Suprapubic skin (tissue), 4 donors: ENCODE measurements around the gene ABHD16B. TPM values are rescaled to one million over a fixed set of nuclear protein-coding genes. Genes with fewer than 3 reads are reported as not detected.

ENCODE experiments used
- DNase-seq, 2 donors: peaks; one replicate each; pipeline ENCODE4 v3.0.0-alpha.2; 2019; ENCODE audit warnings: low spot score in 2 of 2
- H3K27ac ChIP-seq: fragments of 200-600 bp; sonication (generic); one replicate; pipeline ENCODE4 v1.5.1; 2019
- H3K27me3 ChIP-seq: fragments of 200-600 bp; sonication (generic); one replicate; pipeline ENCODE4 v1.5.1; 2019
- H3K36me3 ChIP-seq: fragments of 200-600 bp; sonication (generic); one replicate; pipeline ENCODE4 v1.5.1; 2019
- H3K4me1 ChIP-seq: fragments of 200-600 bp; sonication (generic); one replicate; pipeline ENCODE4 v1.5.1; 2019
- H3K4me3 ChIP-seq: fragments of 200-600 bp; sonication (generic); one replicate; pipeline ENCODE4 v1.5.1; 2019; ENCODE audit warnings: mild to moderate bottlenecking
- H3K9me3 ChIP-seq: fragments of 200-600 bp; sonication (generic); one replicate; pipeline ENCODE4 v1.5.1; 2019
- CTCF ChIP-seq, 2 donors: fragments of 200-600 bp in 1 of 2; fragments of 450-650 bp in 1 of 2; sonication (generic) in 1 of 2; IDR thresholded peaks; one replicate each; pipeline ENCODE4 v1.5.1; 2016 to 2019; ENCODE audit warnings: antibody characterized with exemption in 2 of 2, mild to moderate bottlenecking in 1 of 2, moderate library complexity in 1 of 2
- EP300 ChIP-seq: sonication (generic); formaldehyde crosslinking; IDR thresholded peaks from one replicate; pipeline ENCODE4 v1.6.1; 2017; ENCODE audit warnings: antibody characterized with exemption
- POLR2A ChIP-seq, 2 donors: fragments of 450-650 bp; IDR thresholded peaks; one replicate each; pipeline ENCODE4 v1.6.1; 2017; ENCODE audit warnings: antibody characterized with exemption in 2 of 2, mild to moderate bottlenecking in 2 of 2, moderate library complexity in 2 of 2
- POLR2AphosphoS5 ChIP-seq, 3 donors: sonication (generic); formaldehyde crosslinking; IDR thresholded peaks; one replicate each; pipeline ENCODE4 v1.6.1; 2017; ENCODE audit warnings: antibody characterized with exemption in 3 of 3
- WGBS: methylation state at CpG from one replicate; pipeline ENCODE4 v1.1.5; 2018; 5-methylcytosine and 5-hydroxymethylcytosine counted together
- total RNA-seq, 4 donors: library from RNA; depleted of rRNA; stranded (reverse); fragments of >200 nt; gene quantifications; one replicate each; pipeline ENCODE4 v1.1.0, GENCODE V29; 2016

Gene ABHD16B
- total RNA-seq, 4 donors from 2014 or later = not detected

GRCh38 chr20:63908008-63908682, 46.8 kb downstream of the ABHD16B start:
- DNase-seq = no peak
- H3K27me3 ChIP-seq = no peaks in the 10 kb centered on the region
- 74% methylated on average over 16 of the region's 16 CpGs for WGBS
- no peak overlapping the region for H3K27ac ChIP-seq
- H3K4me1 ChIP-seq = peaks cover 19% of the 10 kb centered on the region
- no peaks in the 10 kb centered on the region for H3K9me3 ChIP-seq
- peaks cover 3% of the 10 kb centered on the region for H3K36me3 ChIP-seq
- H3K4me3 ChIP-seq = no peak overlapping the region
- TF ChIP-seq POLR2AphosphoS5 (IDR thresholded peaks at IDR 0.05) (no peak), POLR2A (IDR thresholded peaks at IDR 0.05) (no peak), EP300 (no peak), CTCF (IDR thresholded peaks at IDR 0.05) (no peak)

GRCh38 chr20:63911176-63911575, 49.9 kb downstream of the ABHD16B start:
- peak overlapping the region; percentile 28 for H3K27ac ChIP-seq
- no peaks in the 10 kb centered on the region for H3K9me3 ChIP-seq
- no peaks in the 10 kb centered on the region for H3K36me3 ChIP-seq
- TF ChIP-seq EP300 = no peak
- TF ChIP-seq POLR2A (IDR thresholded peaks at IDR 0.05) = no peak
- WGBS = 27% methylated on average over 12 of the region's 12 CpGs
- H3K27me3 ChIP-seq = no peaks in the 10 kb centered on the region
- no peak for DNase-seq
- H3K4me3 ChIP-seq = no peak overlapping the region
- H3K4me1 ChIP-seq = peaks cover 22% of the 10 kb centered on the region

Other genes with a start within 250 kb of the ABHD16B start
- gene GMEB2, start 234.4 kb upstream of the ABHD16B start, total RNA-seq = 10 to 100 TPM; 15.5 to 18.5 (median 16.4) TPM
- gene STMN3, start 208.1 kb upstream of the ABHD16B start, total RNA-seq = 10 to 100 TPM; 14.2 to 20.7 (median 17.0) TPM
- 10 to 100 TPM in 2 of 4 donors, 1 to 10 TPM in 2; 6.9 to 26.6 (median 13.9) TPM for gene RTEL1, start 203.2 kb upstream of the ABHD16B start, total RNA-seq
- 10 to 100 TPM in 2 of 4 donors, 1 to 10 TPM in 2; 2.1 to 16.1 (median 11.1) TPM for gene TNFRSF6B, start 164.8 kb upstream of the ABHD16B start, total RNA-seq
- gene ARFRP1, start 153.5 kb upstream of the ABHD16B start, total RNA-seq = 10 to 100 TPM; 22.1 to 31.9 (median 27.6) TPM
- gene ZGPAT, start 153.5 kb upstream of the ABHD16B start, total RNA-seq = 10 to 100 TPM; 21.7 to 25.8 (median 23.3) TPM
- 10 to 100 TPM; 12.2 to 36.5 (median 16.9) TPM for gene LIME1, start 124.8 kb upstream of the ABHD16B start, total RNA-seq
- 100 to 1,000 TPM in 3 of 4 donors, 10 to 100 TPM in 1; 96.9 to 118 (median 107) TPM for gene SLC2A4RG, start 121.7 kb upstream of the ABHD16B start, total RNA-seq
- gene ZBTB46, start 30.2 kb upstream of the ABHD16B start, total RNA-seq = 1 to 10 TPM; 3.4 to 5.1 (median 4.4) TPM
- 10 to 100 TPM; 66.5 to 87.4 (median 74.1) TPM for gene TPD52L2, start 3.8 kb downstream of the ABHD16B start, total RNA-seq
- 10 to 100 TPM; 36.4 to 62.0 (median 53.7) TPM for gene DNAJC5, start 33.6 kb downstream of the ABHD16B start, total RNA-seq
- 10 to 100 TPM; 32.3 to 80.1 (median 52.5) TPM for gene UCKL1, start 94.9 kb downstream of the ABHD16B start, total RNA-seq
- gene ZNF512B, start 108.4 kb downstream of the ABHD16B start, total RNA-seq = 10 to 100 TPM; 17.7 to 32.4 (median 24.3) TPM
- 10 to 100 TPM in 2 of 4 donors, 1 to 10 TPM in 2; 7.2 to 15.8 (median 9.6) TPM for gene SAMD10, start 118.1 kb downstream of the ABHD16B start, total RNA-seq
- 10 to 100 TPM; 70.7 to 93.0 (median 83.9) TPM for gene PRPF6, start 119.6 kb downstream of the ABHD16B start, total RNA-seq
- 1 to 10 TPM; 1.1 to 5.1 (median 1.8) TPM for gene C20orf204, start 174.7 kb downstream of the ABHD16B start, total RNA-seq
- gene SOX18, start 188.1 kb downstream of the ABHD16B start, total RNA-seq = 1 to 10 TPM in 3 of 4 donors, under 1 TPM in 1; 0.79 to 8.7 (median 3.3) TPM
- gene TCEA2, start 201.7 kb downstream of the ABHD16B start, total RNA-seq = 10 to 100 TPM in 3 of 4 donors, 1 to 10 TPM in 1; 8.6 to 27.9 (median 13.2) TPM
- 10 to 100 TPM; 14.8 to 18.4 (median 16.2) TPM for gene RGS19, start 218.0 kb downstream of the ABHD16B start, total RNA-seq
- gene OPRL1, start 218.6 kb downstream of the ABHD16B start, total RNA-seq = under 1 TPM; 0.45 to 0.68 (median 0.52) TPM
- not detected for gene LKAAEAR1, start 222.9 kb downstream of the ABHD16B start, total RNA-seq
- not detected for gene NPBWR2, start 246.1 kb downstream of the ABHD16B start, total RNA-seq